GM06990 (cell line): ENCODE results near the gene NEURL1B.

ENCODE experiments used
- DNase-seq: peaks from one replicate; pipeline ENCODE4 v3.0.0-alpha.2; 2011; ENCODE audit not compliant: insufficient read length; ENCODE audit errors: extremely low read depth
- H3K27me3 ChIP-seq: replicated peaks from 2 replicates; pipeline ENCODE4 v1.6.0; 2011; ENCODE audit warnings: low read length; ENCODE audit not compliant: control insufficient read depth, insufficient read depth
- H3K36me3 ChIP-seq: 2 replicates; pipeline ENCODE4 v1.5.1; 2011; ENCODE audit warnings: low read length; ENCODE audit not compliant: control insufficient read depth, insufficient read depth
- H3K4me3 ChIP-seq: replicated peaks from 2 replicates; pipeline ENCODE4 v1.5.1; 2011; ENCODE audit warnings: low read depth, mild to moderate bottlenecking, control low read depth, low read length
- TF ChIP-seq, protein P1 (sequence below): IDR thresholded peaks from 2 replicates; pipeline ENCODE4 v1.5.1; 2011; ENCODE audit warnings: low read length, control low read depth, mild to moderate bottlenecking, inconsistent platforms; ENCODE audit not compliant: insufficient read depth, poor library complexity, severe bottlenecking

The NEURL1B gene

DNA sequence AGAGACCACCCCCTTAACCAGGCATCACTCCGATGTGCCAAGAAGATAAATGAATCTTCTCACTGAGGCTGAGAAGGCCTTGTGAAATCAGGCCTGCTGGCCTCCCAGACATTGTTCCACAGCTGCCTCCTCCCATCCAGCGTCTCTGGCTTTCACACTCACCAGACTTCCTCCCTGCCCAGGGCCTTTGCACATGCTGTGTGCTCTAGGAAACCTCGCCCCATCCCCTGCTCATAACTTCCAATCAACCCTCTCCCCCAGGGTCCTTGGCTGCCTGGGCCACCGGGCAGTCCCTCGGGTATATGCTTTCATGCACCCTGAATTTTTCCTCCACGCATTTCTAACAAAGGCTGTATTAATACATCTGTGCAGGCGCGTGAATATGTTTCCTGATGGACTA, 71.5 kb downstream of the NEURL1B start:
- Histone ChIP-seq H3K36me3 (no peaks in the 10 kb centered on the region), H3K27me3 (no peaks in the 10 kb centered on the region), H3K4me3 (no peak overlapping the region)
- TF ChIP-seq, protein P1, sequence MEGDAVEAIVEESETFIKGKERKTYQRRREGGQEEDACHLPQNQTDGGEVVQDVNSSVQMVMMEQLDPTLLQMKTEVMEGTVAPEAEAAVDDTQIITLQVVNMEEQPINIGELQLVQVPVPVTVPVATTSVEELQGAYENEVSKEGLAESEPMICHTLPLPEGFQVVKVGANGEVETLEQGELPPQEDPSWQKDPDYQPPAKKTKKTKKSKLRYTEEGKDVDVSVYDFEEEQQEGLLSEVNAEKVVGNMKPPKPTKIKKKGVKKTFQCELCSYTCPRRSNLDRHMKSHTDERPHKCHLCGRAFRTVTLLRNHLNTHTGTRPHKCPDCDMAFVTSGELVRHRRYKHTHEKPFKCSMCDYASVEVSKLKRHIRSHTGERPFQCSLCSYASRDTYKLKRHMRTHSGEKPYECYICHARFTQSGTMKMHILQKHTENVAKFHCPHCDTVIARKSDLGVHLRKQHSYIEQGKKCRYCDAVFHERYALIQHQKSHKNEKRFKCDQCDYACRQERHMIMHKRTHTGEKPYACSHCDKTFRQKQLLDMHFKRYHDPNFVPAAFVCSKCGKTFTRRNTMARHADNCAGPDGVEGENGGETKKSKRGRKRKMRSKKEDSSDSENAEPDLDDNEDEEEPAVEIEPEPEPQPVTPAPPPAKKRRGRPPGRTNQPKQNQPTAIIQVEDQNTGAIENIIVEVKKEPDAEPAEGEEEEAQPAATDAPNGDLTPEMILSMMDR = no peak
- no peak for DNase-seq

GRCh38 chr5:172713113-172713808, 72.2 kb downstream of the NEURL1B start:
- no peaks in the 10 kb centered on the region for H3K36me3 ChIP-seq
- H3K4me3 ChIP-seq = no peak overlapping the region
- TF ChIP-seq, protein P1 = peak; percentile 95
- no peaks in the 10 kb centered on the region for H3K27me3 ChIP-seq
- peak; percentile 42 for DNase-seq

GRCh38 chr5:172713809-172714490, 72.9 kb downstream of the NEURL1B start:
- Histone ChIP-seq H3K27me3 (no peaks in the 10 kb centered on the region), H3K36me3 (no peaks in the 10 kb centered on the region), H3K4me3 (no peak overlapping the region)
- no peak for DNase-seq
- TF ChIP-seq, protein P1 = no peak

GRCh38 chr5:172714491-172715420, 73.7 kb downstream of the NEURL1B start:
- no peak for DNase-seq
- Histone ChIP-seq H3K27me3 (no peaks in the 10 kb centered on the region), H3K36me3 (no peaks in the 10 kb centered on the region), H3K4me3 (no peak overlapping the region)
- TF ChIP-seq, protein P1 = peak; percentile 87

GRCh38 chr5:172715421-172715780, 74.3 kb downstream of the NEURL1B start:
- Histone ChIP-seq H3K27me3 (no peaks in the 10 kb centered on the region), H3K4me3 (no peak overlapping the region), H3K36me3 (no peaks in the 10 kb centered on the region)
- no peak for DNase-seq
- TF ChIP-seq, protein P1 = no peak
